CD14-positive monocyte (primary cell): ENCODE data around the gene TCF4. TPM values are rescaled to one million over a fixed set of nuclear protein-coding genes. Genes with fewer than 3 reads are reported as not detected.

Source experiments
- DNase-seq, 3 donors: peaks; one replicate each; pipeline ENCODE4 v3.0.0-alpha.2; 2011 to 2022
- H2AFZ ChIP-seq: 2 replicates; pipeline ENCODE4 v1.6.0; 2012; ENCODE audit warnings: mild to moderate bottlenecking, low read depth, low read length, inconsistent platforms; ENCODE audit not compliant: insufficient read depth, poor library complexity, severe bottlenecking
- H3K27ac ChIP-seq, 2 donors: 1 replicate in 1 of 2; 2 replicates in 1 of 2; pipeline ENCODE4 v1.5.1; 2012 to 2013; ENCODE audit warnings: low read length in 2 of 2, control low read depth in 1 of 2, inconsistent platforms in 1 of 2, low read depth in 1 of 2, mild to moderate bottlenecking in 1 of 2
- H3K27me3 ChIP-seq, 2 donors: one replicate each; pipeline versions ENCODE4 v1.6.0 to v1.6.1; 2011 to 2013; ENCODE audit warnings: low read length in 2 of 2; ENCODE audit not compliant: control insufficient read depth in 2 of 2, insufficient read depth in 2 of 2
- H3K36me3 ChIP-seq, 2 donors: replicated peaks in 1 of 2; 1 replicate in 1 of 2; 2 replicates in 1 of 2; pipeline versions ENCODE4 v1.5.1 to v1.6.1; 2012 to 2013; ENCODE audit warnings: low read length in 2 of 2, control low read depth in 1 of 2, inconsistent platforms in 1 of 2, mild to moderate bottlenecking in 1 of 2; ENCODE audit not compliant: insufficient read depth in 2 of 2, control insufficient read depth in 1 of 2
- H3K4me1 ChIP-seq, 2 donors: 1 replicate in 1 of 2; 2 replicates in 1 of 2; pipeline versions ENCODE4 v1.5.1 to v1.6.1; 2012 to 2013; ENCODE audit warnings: low read length in 2 of 2, control low read depth in 1 of 2, inconsistent platforms in 1 of 2, mild to moderate bottlenecking in 1 of 2, moderate library complexity in 1 of 2; ENCODE audit not compliant: insufficient read depth in 2 of 2, control insufficient read depth in 1 of 2
- H3K4me2 ChIP-seq: replicated peaks from 2 replicates; pipeline ENCODE3; 2012; ENCODE audit warnings: low read length, moderate library complexity, mild to moderate bottlenecking; ENCODE audit not compliant: poor library complexity, severe bottlenecking; ENCODE audit errors: extremely low read depth
- H3K4me3 ChIP-seq, 3 experiments: fragments of 200-600 bp in 1 of 3; sonication (generic) in 1 of 3; replicated peaks in 1 of 3; 1 replicate in 2 of 3; 2 replicates in 1 of 3; pipeline ENCODE4 v1.5.1; 2011 to 2013; ENCODE audit warnings: low read length in 3 of 3, mild to moderate bottlenecking in 3 of 3, control low read depth in 2 of 3, low read depth in 2 of 3, inconsistent platforms in 1 of 3, moderate library complexity in 1 of 3
- H3K79me2 ChIP-seq: 2 replicates; pipeline ENCODE4 v1.6.0; 2012; ENCODE audit warnings: mild to moderate bottlenecking, control low read depth, inconsistent platforms, low read length, moderate library complexity; ENCODE audit not compliant: insufficient read depth
- H3K9ac ChIP-seq: 2 replicates; pipeline ENCODE4 v1.6.0; 2017; ENCODE audit warnings: low read length, mild to moderate bottlenecking; ENCODE audit not compliant: insufficient read depth, poor library complexity, severe bottlenecking
- H3K9me3 ChIP-seq, 2 donors: replicated peaks in 1 of 2; 1 replicate in 1 of 2; 2 replicates in 1 of 2; pipeline versions ENCODE4 v1.5.1 to v1.6.1; 2012 to 2013; ENCODE audit warnings: low read length in 2 of 2, control low read depth in 1 of 2; ENCODE audit not compliant: control insufficient read depth in 1 of 2, insufficient read depth in 1 of 2
- H4K20me1 ChIP-seq: 2 replicates; pipeline ENCODE4 v1.6.0; 2012; ENCODE audit warnings: mild to moderate bottlenecking, low read length, control low read depth, moderate library complexity; ENCODE audit not compliant: insufficient read depth
- H3K27ac Mint-ChIP-seq, 7 donors: one replicate each; pipeline ENCODE4 v1.8.0; 2020; ENCODE audit warnings: mild to moderate bottlenecking in 7 of 7, mixed read lengths in 7 of 7, moderate library complexity in 6 of 7, inconsistent platforms in 2 of 7
- H3K27me3 Mint-ChIP-seq, 3 donors: one replicate each; pipeline ENCODE4 v1.8.0; 2021 to 2022; ENCODE audit warnings: low read depth in 3 of 3, mild to moderate bottlenecking in 3 of 3, mixed read lengths in 3 of 3, moderate library complexity in 3 of 3, inconsistent platforms in 1 of 3
- H3K36me3 Mint-ChIP-seq, 2 donors: one replicate each; pipeline ENCODE4 v1.8.0; 2020; ENCODE audit warnings: mixed read lengths in 2 of 2, inconsistent platforms in 1 of 2, mild to moderate bottlenecking in 1 of 2
- H3K4me1 Mint-ChIP-seq: one replicate; pipeline ENCODE4 v1.8.0; 2020; ENCODE audit warnings: mild to moderate bottlenecking, mixed read lengths
- H3K4me3 Mint-ChIP-seq, 2 donors: one replicate each; pipeline ENCODE4 v1.8.0; 2020; ENCODE audit warnings: mild to moderate bottlenecking in 2 of 2, mixed read lengths in 2 of 2, moderate library complexity in 1 of 2
- H3K9me3 Mint-ChIP-seq, 7 donors: one replicate each; pipeline ENCODE4 v1.8.0; 2020 to 2022; ENCODE audit warnings: mixed read lengths in 7 of 7, mild to moderate bottlenecking in 6 of 7, moderate library complexity in 6 of 7, inconsistent platforms in 2 of 7
- CTCF ChIP-seq: fragments of 200-600 bp; IDR thresholded peaks from one replicate; pipeline ENCODE4 v1.8.0; 2022; ENCODE audit warnings: antibody characterized with exemption, mild to moderate bottlenecking
- WGBS: methylation state at CpG from one replicate; pipeline ENCODE4 v1.1.5; 2013; ENCODE audit warnings: missing lambda C conversion rate; ENCODE audit not compliant: insufficient coverage; 5-methylcytosine and 5-hydroxymethylcytosine counted together
- intact Hi-C, 2 donors: fragments of 100-400 bp; cut with micrococcal nuclease; formaldehyde crosslinking; loops; one replicate each; pipeline versions ENCODE4 v1.15.0 to v1.15.1; 2023
- polyA plus RNA-seq, 3 donors: library from polyadenylated mRNA; depleted of rRNA in 1 of 3; unstranded in 2 of 3; stranded (reverse) in 1 of 3; fragments of 300-500 nt in 2 of 3; fragments of >200 nt in 1 of 3; fragmentation: Illumina TruSeq in 2 of 3; gene quantifications; 1 replicate in 2 of 3; 2 replicates in 1 of 3; pipeline ENCODE4 v1.2.3, GENCODE V29; 2012 to 2021

Gene TCF4
- polyA plus RNA-seq, 3 donors: 5.9 to 12.9 (median 10.7) TPM

- no peak overlapping the region for H2AFZ ChIP-seq
- no peak overlapping the region for H3K9ac ChIP-seq
- no peak overlapping the region for H3K27ac ChIP-seq
- no peak overlapping the region for H3K4me3 Mint-ChIP-seq
- no peaks in the 10 kb centered on the region for H3K9me3 ChIP-seq
- peaks cover 0 to 1% (median 0%) of the 10 kb centered on the region in 7 donors for H3K9me3 Mint-ChIP-seq
- intact Hi-C loops: no loop called here
- H3K4me2 ChIP-seq: no peak overlapping the region
- H3K4me3 ChIP-seq: no peak overlapping the region
- no peak overlapping the region for H3K27ac Mint-ChIP-seq
- peaks cover 0 to 3% of the 10 kb centered on the region in 2 donors for H3K36me3 Mint-ChIP-seq
- no peaks in the 10 kb centered on the region for H3K79me2 ChIP-seq
- no peak for DNase-seq
- H3K4me1 Mint-ChIP-seq: no peaks in the 10 kb centered on the region
- H3K27me3 Mint-ChIP-seq: no peaks in the 10 kb centered on the region
- no peak for TF ChIP-seq CTCF
- no peaks in the 10 kb centered on the region for H3K4me1 ChIP-seq
- WGBS: no CpG with 5 or more reads among the region's 2 CpGs
- no peaks in the 10 kb centered on the region for H3K36me3 ChIP-seq
- no peaks in the 10 kb centered on the region for H4K20me1 ChIP-seq
- H3K27me3 ChIP-seq: no peaks in the 10 kb centered on the region
Observed at GRCh38 chr18:55457028-55457427, 131.0 kb downstream of the TCF4 start.

GRCh38 chr18:55455938-55456337 is 132.1 kb downstream of the TCF4 start:
- Histone ChIP-seq H3K79me2 (no peaks in the 10 kb centered on the region), H3K4me1 (no peaks in the 10 kb centered on the region), H3K27ac (no peak overlapping the region), H3K9ac (no peak overlapping the region), H4K20me1 (no peaks in the 10 kb centered on the region), H3K27me3 (no peaks in the 10 kb centered on the region), H3K4me3 (no peak overlapping the region), H3K9me3 (no peaks in the 10 kb centered on the region), H2AFZ (no peak overlapping the region), H3K36me3 (no peaks in the 10 kb centered on the region), H3K4me2 (no peak overlapping the region)
- peaks cover 0 to 1% (median 0%) of the 10 kb centered on the region in 7 donors for H3K9me3 Mint-ChIP-seq
- H3K4me3 Mint-ChIP-seq: no peak overlapping the region
- no peaks in the 10 kb centered on the region for H3K27me3 Mint-ChIP-seq
- intact Hi-C loops: no loop called here
- peaks cover 0 to 3% of the 10 kb centered on the region in 2 donors for H3K36me3 Mint-ChIP-seq
- no peak overlapping the region for H3K27ac Mint-ChIP-seq
- no peak for TF ChIP-seq CTCF
- DNase-seq: no peak
- 92% methylated on average over 4 of the region's 5 CpGs for WGBS
- H3K4me1 Mint-ChIP-seq: no peaks in the 10 kb centered on the region
